Measurements from ENCODE around the gene PTS. TPM values are rescaled to one million over a fixed set of nuclear protein-coding genes. Genes with fewer than 3 reads are reported as not detected.
A peak's percentile ranks its signal among the peaks of the same experiment; 100 is the strongest.
"Not testable (repeated sequence)": the region's sequence is repeated elsewhere in the genome, so short reads cannot be mapped to it uniquely, and the experiment has no call there.

PTS gene
- total RNA-seq: 33.0 TPM
- long read RNA-seq, transcript PTS-207 (5 exons, 846 nt): major isoform, 18 of 27 reads
- long read RNA-seq, partial matches to known transcripts: 0 of 27 reads
- long read RNA-seq, other reads (novel, unspliced or antisense): 5 of 27 reads

DNA sequence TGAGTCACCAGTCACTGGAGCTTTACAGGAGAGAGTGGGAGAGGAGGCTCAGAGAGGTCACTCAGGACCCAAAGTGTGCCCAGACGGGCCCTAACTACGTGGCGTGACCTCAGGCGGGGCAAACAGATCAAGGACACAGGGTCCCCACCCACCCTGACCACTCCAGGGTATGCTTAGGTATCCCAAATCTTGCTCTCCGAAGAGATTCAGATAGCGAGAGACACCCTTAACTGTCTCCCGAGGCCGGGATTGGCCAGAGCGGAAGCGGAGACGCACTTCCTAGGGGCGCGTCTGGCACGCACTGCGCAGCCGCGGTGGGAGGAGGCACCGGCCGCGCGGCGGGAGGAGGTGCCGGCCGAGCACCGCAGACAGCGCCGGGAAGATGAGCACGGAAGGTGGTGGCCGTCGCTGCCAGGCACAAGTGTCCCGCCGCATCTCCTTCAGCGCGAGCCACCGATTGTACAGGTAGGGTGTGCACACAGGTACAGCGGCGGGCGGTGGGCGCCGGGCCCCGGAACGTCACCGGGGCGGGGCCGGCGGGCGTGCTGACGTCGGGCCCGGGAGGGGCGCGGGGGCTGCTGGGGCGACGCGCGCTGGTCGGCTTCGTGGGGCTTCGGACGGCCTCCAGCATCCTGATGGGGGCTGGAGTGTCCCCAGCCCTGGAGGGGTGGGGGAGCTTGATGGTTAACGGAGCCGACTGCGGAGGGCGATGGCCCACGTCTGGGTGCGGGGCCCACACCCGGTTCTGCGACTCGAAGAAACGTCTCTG, at the start of gene PTS:
Gene PTS (plus strand): TSS at position 367 of the 769 bp plus-strand sequence. CDS start 16 bp downstream, at position 383.
- intact Hi-C loops (cut with DNase I): no loop called here

DNA sequence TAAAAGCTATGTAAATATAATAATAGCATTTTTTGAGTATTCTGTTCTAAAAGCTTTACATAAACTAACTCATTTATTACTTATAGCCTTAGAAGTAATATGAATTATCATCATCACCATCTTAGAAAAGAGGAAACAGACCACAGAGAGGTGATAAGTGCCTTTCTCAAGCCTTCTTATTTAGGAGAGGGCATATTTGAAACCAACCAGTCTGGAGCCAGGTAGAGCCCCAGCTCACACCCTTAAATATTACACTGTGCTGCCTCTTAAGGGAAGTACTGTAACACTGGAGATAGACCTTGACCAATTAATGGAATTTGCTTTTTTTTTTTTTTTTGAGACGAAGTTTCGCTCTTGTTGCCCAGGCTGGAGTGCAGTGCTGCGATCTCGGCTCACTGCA, 48.6 kb upstream of the PTS start:
- intact Hi-C loops (cut with DNase I): loop anchor here (5.0 kb wide), 1 partner anchor 65 kb away; no protein-coding TSS in a partner anchor
- DNase-seq (ENCODE audit: low spot score): no peak

More for the DNA sequence above, at the start of gene PTS:
- peak; percentile 95 for DNase-seq (ENCODE audit: low spot score)

DNA sequence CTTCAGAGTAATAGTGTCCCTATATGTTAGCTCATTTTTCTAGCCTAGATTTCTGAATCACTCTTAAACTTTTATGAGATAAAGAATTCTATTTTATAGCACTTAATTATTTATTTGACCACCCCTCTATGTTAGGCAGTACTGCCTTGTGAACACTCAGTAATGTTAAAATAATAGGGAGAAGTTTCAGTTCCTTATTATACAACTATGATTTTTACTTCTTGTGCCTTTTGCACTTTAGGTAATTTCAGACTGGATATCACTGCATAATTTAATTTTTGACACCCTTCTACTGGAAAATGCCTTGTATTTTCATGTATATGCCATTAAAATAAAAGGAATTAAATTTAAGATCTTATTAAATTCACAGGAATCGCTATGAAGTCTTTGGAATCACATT, 47.8 kb upstream of the PTS start:
- DNase-seq (ENCODE audit: low spot score): no peak
- intact Hi-C loops (cut with DNase I): loop anchor here (5.0 kb wide), 1 partner anchor 66 kb away; no protein-coding TSS in a partner anchor

DNA sequence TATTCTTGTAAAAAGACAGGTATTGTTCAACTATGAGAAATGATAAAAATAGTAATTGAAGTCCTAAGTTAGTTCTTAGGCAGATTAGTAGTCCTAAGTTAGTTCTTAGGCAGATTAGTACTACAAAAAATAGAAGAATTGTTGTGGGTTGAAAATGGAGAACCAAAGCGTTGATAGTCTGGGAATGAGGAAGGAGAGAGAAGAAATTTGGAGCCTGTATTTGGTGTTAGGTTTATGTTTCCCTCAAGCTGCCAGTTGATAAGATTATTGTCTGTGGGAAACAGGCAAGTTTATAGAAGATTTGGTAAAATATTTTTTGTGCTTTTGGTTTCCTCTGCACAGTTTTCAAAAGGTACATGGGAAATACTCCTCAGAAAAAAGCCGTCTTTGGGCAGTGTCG, 47.3 kb upstream of the PTS start:
- intact Hi-C loops (cut with DNase I): loop anchor here (5.0 kb wide), 1 partner anchor 67 kb away; no protein-coding TSS in a partner anchor
- DNase-seq (ENCODE audit: low spot score): no peak

DNA sequence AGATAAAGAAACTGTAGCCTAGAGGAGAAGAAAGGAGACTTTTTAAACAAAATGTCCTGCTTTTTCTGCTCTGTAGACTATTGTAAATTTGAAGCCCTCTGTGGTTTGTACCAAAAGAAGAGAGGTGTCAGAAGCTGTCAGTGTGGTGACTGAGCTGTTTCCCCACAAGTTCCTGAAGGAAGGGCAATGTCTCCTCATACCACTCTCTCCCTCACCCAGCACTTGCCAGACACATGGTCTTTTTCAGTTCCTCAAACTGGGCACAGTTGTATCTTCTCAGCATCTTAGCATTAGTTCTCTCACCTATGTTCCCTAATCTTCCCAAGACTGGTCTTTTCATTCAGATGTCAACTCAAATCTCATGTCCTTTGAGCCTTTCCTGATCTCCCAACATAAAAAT, 46.6 kb upstream of the PTS start:
- DNase-seq (ENCODE audit: low spot score): no peak
- intact Hi-C loops (cut with DNase I): loop anchor here (5.0 kb wide), 1 partner anchor 67 kb away; no protein-coding TSS in a partner anchor

DNA sequence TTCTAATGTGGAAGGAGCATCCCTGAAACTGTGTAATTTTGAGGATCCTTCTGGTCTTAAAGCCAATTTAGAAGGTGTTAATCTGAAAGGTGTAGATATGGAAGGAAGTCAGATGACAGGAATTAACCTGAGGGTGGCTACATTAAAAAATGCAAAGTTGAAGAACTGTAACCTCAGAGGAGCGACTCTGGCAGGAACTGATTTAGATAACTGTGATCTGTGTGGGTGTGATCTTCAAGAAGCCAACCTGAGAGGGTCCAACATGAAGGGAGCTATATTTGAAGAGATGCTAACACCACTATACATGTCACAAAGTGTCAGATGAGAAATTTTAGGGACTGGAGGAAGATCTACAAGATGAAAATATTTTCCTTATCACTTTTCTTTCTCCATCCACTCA, 43.4 kb upstream of the PTS start:
- no peak for DNase-seq (ENCODE audit: low spot score)
- intact Hi-C loops (cut with DNase I): no loop called here

DNA sequence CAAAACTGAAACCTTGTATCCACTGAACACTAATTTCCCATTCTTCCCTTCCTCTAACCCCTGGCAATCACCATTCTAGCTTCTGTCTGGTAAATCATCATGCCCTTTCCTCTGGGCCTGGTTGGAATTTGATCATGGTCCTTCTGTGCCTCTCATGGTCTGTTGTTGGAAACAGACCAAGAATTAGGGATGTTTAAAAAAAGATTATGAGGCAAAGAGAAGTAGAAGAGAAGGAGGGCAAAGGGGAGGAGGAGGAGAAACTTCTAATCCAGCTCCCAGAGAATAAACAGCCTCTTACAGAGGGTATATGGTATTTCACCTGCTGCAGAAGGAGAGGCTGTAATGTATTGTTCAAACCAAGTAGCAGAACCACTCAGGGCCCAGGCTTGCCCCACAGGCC, 40.3 kb upstream of the PTS start:
- intact Hi-C loops (cut with DNase I): no loop called here
- no peak for DNase-seq (ENCODE audit: low spot score)

DNA sequence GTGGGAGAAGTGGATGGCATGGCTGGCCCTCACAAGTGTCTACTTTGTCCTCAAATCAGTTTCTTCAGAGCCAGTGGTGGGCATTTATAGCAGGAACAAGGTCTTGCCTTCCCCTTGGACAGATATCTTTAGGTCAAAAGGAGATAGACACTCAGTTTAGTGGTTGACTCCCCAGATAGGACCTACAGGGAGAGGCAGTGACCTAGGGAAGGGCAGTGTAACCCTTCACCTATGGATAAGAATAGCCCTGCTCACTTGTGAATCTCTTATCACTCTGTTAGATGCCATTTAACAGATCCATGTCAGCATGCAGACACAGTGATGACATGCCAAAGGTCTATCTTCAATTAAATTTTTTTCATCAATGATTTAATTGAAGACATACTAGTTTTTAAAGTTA, 39.9 kb upstream of the PTS start:
- intact Hi-C loops (cut with DNase I): no loop called here
- DNase-seq (ENCODE audit: low spot score): no peak

DNA sequence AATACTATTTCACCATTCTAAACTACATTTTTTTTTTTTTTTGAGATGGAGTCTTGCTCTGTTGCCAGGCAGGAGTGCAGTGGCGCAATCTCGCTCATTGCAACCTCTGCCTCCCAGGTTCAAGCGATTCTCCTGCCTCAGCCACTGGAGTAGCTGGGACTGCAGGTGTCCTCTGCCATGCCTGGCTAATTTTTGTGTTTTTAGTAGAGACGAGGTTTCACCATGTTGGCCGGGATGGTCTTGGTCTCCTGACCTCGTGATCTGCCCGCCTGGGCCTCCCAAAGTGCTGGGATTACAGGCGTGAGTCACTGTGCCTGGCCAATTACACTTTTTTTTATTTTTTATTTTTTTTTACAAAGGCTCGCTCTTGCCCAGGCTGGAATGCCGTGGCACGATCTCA, 31.1 kb upstream of the PTS start:
- intact Hi-C loops (cut with DNase I); DNase-seq (ENCODE audit: low spot score): not testable (repeated sequence)

DNA sequence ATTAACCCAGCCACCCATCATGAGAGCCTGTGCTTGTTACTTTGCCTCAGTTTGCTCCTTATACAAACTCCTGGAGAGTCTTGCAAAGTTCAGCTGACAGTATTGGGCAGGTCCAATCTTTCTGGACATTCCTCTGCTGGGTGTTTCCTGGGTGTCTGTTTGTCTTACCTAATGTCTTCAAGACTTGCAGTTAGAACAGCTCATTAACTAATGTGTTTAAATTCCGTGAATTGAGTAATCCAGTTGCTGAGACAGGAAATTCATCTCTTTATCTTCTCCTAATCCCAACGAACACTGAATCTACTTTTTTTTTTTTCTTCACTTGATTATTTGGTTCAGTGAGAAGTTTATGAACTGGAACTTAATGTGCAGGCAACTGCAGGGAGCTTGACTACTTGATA, 30.3 kb upstream of the PTS start:
- DNase-seq (ENCODE audit: low spot score): no peak
- intact Hi-C loops (cut with DNase I): no loop called here

DNA sequence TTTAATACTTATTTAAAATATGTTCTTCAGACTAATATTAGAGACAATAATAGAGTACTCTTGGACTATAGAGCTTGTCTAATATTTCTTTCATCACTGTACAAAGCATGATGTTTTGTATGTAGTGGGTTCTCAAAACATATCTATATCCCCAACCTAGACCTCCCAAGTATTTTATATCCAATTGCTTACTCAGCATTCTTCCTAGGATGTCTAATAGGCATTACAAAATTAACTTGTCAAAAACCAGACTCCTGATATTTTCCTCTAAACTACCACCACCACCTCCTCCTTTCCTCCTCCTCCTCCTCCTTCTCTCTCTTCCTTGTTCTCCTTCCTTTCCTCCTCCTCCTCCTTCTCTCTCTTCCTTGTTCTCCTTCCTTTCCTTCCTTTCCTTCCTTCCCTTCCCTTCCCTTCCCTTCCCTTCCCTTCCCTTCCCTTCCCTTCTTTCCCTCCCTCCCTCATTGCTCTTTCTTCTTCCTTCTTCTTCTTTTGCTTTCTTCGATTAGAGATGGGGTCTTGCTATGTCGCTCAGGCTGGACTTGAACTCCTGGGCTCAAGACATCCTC, 29.6 kb upstream of the PTS start:
- intact Hi-C loops (cut with DNase I): no loop called here
- no peak for DNase-seq (ENCODE audit: low spot score)

DNA sequence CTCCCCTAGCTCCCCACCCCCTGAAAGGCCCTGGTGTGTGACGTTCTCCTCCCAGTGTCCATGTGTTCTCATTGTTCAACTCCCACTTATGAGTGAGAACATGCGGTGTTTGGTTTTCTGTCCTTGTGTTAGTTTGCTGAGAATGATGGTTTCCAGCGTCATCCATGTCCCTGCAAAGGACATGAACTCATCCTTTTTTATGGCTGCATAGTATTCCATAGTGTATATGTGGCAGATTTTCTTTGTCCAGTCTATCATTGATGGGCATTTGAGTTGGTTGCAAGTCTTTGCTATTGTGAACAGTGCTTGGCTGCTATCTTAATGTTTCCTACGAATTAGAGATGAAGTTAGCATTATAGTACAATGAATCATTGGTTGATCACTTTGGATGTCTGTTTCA, 27.1 kb upstream of the PTS start:
- DNase-seq (ENCODE audit: low spot score); intact Hi-C loops (cut with DNase I): not testable (repeated sequence)

DNA sequence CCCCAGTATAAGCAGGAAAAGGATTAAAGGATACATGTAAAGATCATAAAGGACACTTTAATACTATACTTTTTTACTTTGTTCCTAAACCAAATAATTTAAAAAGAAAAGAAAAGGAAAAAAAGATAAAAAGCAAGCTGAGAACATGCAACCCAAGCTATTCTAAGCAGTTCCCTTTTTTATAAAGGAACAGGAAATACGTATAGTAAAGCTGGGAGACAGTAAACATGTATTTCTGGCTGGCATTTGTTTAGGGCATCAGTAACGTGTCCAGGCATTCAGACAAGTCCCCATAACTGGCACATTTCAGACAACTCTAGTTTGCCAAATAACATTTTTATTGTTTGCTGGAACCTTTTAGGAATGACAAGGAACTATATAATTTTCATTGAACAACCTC, 26.0 kb upstream of the PTS start:
- intact Hi-C loops (cut with DNase I): no loop called here
- DNase-seq (ENCODE audit: low spot score): no peak

DNA sequence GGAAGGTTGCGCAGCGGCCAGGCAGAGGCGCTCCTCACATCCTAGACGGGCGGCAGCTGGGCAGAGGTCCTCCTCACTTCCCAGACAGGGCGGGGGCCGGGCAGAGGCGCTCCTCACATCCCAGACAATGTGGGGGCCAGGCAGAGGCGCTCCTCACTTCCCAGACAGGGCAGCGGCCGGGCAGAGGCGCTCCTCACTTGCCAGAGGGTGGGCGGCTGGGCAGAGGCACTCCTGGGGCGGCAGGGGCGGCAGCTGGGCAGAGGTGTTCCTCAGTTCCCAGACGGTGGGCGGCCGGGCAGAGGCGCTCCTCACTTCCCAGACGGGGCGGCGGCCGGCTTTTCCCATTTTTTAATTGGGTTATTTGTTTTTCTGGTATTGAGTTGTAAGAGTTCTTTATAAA, 20.2 kb upstream of the PTS start:
- DNase-seq (ENCODE audit: low spot score): no peak
- intact Hi-C loops (cut with DNase I): no loop called here

DNA sequence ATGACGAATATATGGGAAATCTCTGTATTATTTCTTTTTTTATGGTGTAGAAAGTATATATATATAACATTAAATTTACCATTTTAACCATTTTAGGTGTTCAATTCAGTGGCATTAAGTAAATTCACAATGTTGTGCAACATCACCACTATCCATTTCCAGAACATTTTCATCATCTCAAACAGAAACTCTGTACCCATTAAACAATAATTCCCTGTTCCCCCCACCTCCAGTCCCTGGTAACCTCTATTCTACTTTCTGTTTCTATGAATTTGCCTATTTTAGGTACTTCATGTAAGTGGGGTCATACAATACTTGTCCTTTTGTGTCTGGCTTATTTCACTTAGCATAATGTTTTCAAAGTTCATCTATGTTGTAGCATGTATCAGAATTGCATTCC, 15.3 kb upstream of the PTS start:
- intact Hi-C loops (cut with DNase I): no loop called here
- no peak for DNase-seq (ENCODE audit: low spot score)

DNA sequence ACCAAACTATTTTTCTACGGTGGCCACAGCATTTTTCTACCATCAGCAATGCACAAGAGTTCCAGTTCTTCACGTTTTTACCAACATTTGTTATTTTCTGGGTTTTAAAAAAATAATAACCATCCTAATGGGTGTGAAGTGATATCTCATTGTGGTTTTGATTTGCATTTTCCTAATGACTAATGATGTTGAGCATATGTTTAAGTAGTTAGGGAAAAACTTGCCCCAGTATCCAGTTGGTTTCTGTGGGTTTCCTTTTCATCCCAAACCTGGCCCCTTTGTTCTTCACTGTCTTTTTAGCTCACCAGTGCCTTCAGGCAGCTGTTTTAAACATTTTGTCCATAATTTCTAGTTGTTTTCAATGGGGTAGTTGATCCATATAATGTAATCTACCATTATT, 14.7 kb upstream of the PTS start:
- no peak for DNase-seq (ENCODE audit: low spot score)
- intact Hi-C loops (cut with DNase I): no loop called here

DNA sequence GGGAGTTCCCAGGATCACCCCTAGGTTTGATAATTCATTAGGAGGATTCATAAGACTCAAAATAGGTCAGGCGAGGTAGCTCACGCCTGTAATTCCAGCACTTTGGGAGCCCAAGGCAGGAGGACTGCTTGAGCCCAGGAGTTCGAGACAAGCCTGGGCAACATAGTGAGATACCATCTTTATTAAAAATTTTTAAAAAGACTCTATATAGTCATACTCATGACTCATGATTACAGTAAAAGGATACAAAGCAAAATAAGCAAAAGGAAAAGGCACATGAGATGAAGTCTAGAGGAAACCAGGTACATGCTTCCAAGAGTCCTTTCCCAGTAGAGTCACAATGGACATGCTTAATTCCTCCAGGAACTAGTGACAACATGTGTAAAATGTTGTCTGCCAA, 13.9 kb upstream of the PTS start:
- intact Hi-C loops (cut with DNase I): no loop called here
- DNase-seq (ENCODE audit: low spot score): no peak

DNA sequence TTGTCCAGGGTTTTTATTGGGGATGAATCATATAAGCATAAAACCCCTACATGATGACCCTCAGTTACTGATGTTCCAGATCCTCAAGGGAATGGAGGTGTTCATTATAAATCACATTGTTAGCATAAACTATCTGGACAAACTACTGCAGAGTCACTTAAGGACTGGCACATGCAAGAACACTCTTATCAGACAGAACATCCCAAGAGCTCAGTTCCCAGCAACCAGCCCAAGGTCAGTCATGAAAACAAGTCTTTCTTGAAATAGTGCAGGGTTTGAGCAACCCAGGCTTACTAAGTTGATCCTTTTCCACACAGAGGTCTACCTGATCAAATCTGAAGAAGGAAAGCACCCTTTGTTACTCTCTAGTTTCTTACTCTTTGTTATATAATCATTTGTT, 13.5 kb upstream of the PTS start:
- DNase-seq (ENCODE audit: low spot score): no peak
- intact Hi-C loops (cut with DNase I): no loop called here

DNA sequence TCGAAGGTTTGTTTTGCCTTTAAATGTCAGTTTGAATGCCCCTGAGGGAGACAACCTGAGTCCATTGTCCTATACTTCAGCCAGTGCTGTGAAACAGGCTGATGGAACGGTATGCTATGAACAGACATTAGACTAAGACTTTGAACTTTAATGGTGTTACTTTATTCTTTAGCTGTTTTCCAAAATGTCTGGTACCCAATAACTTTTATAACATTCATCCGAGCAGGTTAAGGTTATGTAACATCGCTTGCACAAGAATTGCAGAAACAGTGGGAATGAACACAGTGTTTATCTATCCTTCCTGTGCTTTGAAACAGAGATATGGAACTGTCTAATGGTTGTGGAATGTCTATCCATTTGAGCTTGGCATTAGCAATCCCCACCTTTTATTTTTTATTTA, 12.5 kb upstream of the PTS start:
- intact Hi-C loops (cut with DNase I): no loop called here
- no peak for DNase-seq (ENCODE audit: low spot score)

DNA sequence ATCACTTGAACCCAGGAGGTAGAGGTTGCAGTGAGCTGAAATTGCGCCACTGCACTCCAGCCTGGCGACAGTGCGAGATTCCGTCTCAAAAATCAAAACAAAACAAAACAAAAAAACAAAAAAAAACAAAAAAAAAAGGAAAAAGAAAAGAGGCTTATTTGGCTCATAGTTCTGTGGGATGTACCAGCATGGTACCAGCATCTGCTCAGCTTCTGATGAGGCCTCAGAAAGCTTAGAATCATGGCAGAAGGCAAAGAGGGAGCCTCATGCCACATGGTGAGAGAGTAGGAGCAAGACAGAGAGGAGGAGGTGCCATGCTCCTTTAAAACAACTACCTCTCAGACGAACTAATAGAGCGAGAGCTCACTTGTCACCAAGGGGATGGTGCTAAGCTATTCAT, 10.6 kb upstream of the PTS start:
- DNase-seq (ENCODE audit: low spot score): no peak
- intact Hi-C loops (cut with DNase I): no loop called here

DNA sequence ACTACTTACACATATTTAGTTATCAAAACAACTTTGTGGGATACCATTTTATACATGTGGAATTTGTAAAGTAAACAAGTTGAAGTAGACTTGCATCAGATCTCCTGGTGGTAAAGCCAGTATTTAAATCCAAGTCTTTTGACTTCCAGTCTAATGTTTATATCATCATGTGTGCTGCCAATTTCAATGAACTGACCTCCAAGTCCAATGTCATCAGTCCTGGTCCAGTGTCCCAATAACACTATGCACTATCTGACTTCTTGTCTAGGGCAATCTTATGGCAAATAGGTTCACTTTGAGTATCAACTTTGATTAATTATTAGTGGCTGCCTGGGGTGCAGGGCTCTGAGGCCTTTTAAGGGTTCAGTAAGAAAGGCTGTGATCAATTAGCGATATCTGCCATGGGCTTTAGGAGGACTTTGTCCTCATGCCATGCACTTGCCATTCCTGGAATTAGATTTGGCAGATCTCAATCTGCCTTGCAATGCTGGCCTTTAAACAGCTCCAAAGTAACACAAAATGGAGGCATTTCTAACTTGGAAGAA, 9.6 kb upstream of the PTS start:
- intact Hi-C loops (cut with DNase I): no loop called here
- no peak for DNase-seq (ENCODE audit: low spot score)

Data from cardiac septum (tissue), 1 donor.